Measurements from ENCODE around the gene CTNNBIP1.

CTNNBIP1 gene

DNA sequence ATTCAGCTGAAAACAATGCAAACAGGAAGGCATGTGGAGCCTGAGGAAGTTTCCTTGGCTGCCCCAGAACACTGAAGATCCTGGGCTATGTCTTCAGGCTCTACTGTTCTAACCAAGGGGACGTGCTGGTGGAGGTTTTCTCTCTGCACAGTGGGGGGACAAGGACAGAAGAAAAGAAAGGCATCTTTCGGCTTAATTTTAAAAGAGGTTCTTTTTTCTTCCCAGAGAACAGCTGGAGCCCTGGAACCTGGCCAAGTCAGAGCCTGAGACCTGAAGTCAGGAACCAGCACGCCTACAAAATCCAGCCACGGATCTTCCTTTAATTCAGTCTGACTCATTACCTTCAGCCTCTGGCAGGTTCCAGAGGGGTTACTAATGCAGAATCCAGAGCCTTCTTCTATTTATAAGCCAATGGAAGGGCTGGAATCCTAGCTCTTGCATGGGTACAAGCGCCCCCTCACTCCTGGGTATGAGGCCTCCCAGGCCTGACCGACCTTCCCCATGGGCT is 19.8 kb downstream of the CTNNBIP1 start:
- Histone ChIP-seq H3K9me3 (ENCODE audit: control insufficient read depth in 2 of 2, low read length in 2 of 2) (no peaks in the 10 kb centered on the region), H3K36me3 (ENCODE audit: control insufficient read depth in 2 of 2, insufficient read depth in 2 of 2, low read length in 2 of 2) (peaks cover 0 to 4% of the 10 kb centered on the region in 2 donors), H3K9ac (ENCODE audit: low read depth in 1 of 2, low read length in 2 of 2) (no peak overlapping the region), H3K4me3 (ENCODE audit: low read length in 2 of 2) (no peak overlapping the region), H3K4me1 (ENCODE audit: control insufficient read depth in 2 of 2, insufficient read depth in 2 of 2, low read length in 2 of 2) (peaks cover 2 to 5% of the 10 kb centered on the region in 2 donors), H3K27ac (ENCODE audit: low read depth in 2 of 2, low read length in 2 of 2) (no peak overlapping the region), H3K27me3 (ENCODE audit: control insufficient read depth in 2 of 2, insufficient read depth in 2 of 2, low read length in 2 of 2) (no peaks in the 10 kb centered on the region)

- no peak overlapping the region for H3K9ac ChIP-seq (ENCODE audit: low read depth in 1 of 2, low read length in 2 of 2)
- peaks cover 2 to 5% of the 10 kb centered on the region in 2 donors for H3K4me1 ChIP-seq (ENCODE audit: control insufficient read depth in 2 of 2, insufficient read depth in 2 of 2, low read length in 2 of 2)
- H3K4me3 ChIP-seq (ENCODE audit: low read length in 2 of 2): no peak overlapping the region
- H3K9me3 ChIP-seq (ENCODE audit: control insufficient read depth in 2 of 2, low read length in 2 of 2): no peaks in the 10 kb centered on the region
- peaks cover 0 to 4% of the 10 kb centered on the region in 2 donors for H3K36me3 ChIP-seq (ENCODE audit: control insufficient read depth in 2 of 2, insufficient read depth in 2 of 2, low read length in 2 of 2)
- H3K27ac ChIP-seq (ENCODE audit: low read depth in 2 of 2, low read length in 2 of 2): no peak overlapping the region
- H3K27me3 ChIP-seq (ENCODE audit: control insufficient read depth in 2 of 2, insufficient read depth in 2 of 2, low read length in 2 of 2): no peaks in the 10 kb centered on the region
Observed at GRCh38 chr1:9889411-9889810, 20.7 kb downstream of the CTNNBIP1 start.

- peaks cover 0 to 4% of the 10 kb centered on the region in 2 donors for H3K36me3 ChIP-seq (ENCODE audit: control insufficient read depth in 2 of 2, insufficient read depth in 2 of 2, low read length in 2 of 2)
- H3K27ac ChIP-seq (ENCODE audit: low read depth in 2 of 2, low read length in 2 of 2): no peak overlapping the region
- H3K4me1 ChIP-seq (ENCODE audit: control insufficient read depth in 2 of 2, insufficient read depth in 2 of 2, low read length in 2 of 2): peaks cover 2 to 5% of the 10 kb centered on the region in 2 donors
- H3K4me3 ChIP-seq (ENCODE audit: low read length in 2 of 2): no peak overlapping the region
- H3K27me3 ChIP-seq (ENCODE audit: control insufficient read depth in 2 of 2, insufficient read depth in 2 of 2, low read length in 2 of 2): no peaks in the 10 kb centered on the region
- H3K9me3 ChIP-seq (ENCODE audit: control insufficient read depth in 2 of 2, low read length in 2 of 2): no peaks in the 10 kb centered on the region
- no peak overlapping the region for H3K9ac ChIP-seq (ENCODE audit: low read depth in 1 of 2, low read length in 2 of 2)
Observed at GRCh38 chr1:9888886-9889285, 21.2 kb downstream of the CTNNBIP1 start.

DNA sequence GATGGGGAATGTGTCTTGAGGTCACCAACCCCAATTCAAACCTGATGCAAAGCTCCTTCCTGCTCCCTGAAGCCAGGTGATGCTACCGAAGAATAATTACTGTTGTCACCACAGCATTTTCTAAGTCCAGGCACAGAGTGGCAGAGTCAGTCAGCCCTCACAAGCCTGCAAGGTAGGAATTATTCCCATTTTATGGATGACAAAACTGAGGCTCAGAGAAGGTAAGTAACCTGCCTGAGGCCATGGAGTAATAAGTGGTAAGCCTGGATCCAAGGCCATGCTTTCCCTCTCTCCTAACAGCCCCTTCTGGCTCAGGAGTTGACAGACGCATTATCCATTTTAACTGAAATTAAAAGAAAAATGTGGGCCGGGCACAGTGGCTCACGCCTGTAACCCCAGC is 23.0 kb downstream of the CTNNBIP1 start:
- no peak overlapping the region for H3K27ac ChIP-seq (ENCODE audit: low read depth in 2 of 2, low read length in 2 of 2)
- H3K9ac ChIP-seq (ENCODE audit: low read depth in 1 of 2, low read length in 2 of 2): no peak overlapping the region
- no peaks in the 10 kb centered on the region for H3K9me3 ChIP-seq (ENCODE audit: control insufficient read depth in 2 of 2, low read length in 2 of 2)
- H3K36me3 ChIP-seq (ENCODE audit: control insufficient read depth in 2 of 2, insufficient read depth in 2 of 2, low read length in 2 of 2): peaks cover 0 to 4% of the 10 kb centered on the region in 2 donors
- H3K4me3 ChIP-seq (ENCODE audit: low read length in 2 of 2): no peak overlapping the region
- peaks cover 0 to 2% of the 10 kb centered on the region in 2 donors for H3K4me1 ChIP-seq (ENCODE audit: control insufficient read depth in 2 of 2, insufficient read depth in 2 of 2, low read length in 2 of 2)
- H3K27me3 ChIP-seq (ENCODE audit: control insufficient read depth in 2 of 2, insufficient read depth in 2 of 2, low read length in 2 of 2): no peaks in the 10 kb centered on the region

GRCh38 chr1:9886092-9886742 is 23.9 kb downstream of the CTNNBIP1 start:
- Histone ChIP-seq H3K27ac (ENCODE audit: low read depth in 2 of 2, low read length in 2 of 2) (no peak overlapping the region), H3K4me1 (ENCODE audit: control insufficient read depth in 2 of 2, insufficient read depth in 2 of 2, low read length in 2 of 2) (peaks cover 0 to 2% of the 10 kb centered on the region in 2 donors), H3K9ac (ENCODE audit: low read depth in 1 of 2, low read length in 2 of 2) (no peak overlapping the region), H3K9me3 (ENCODE audit: control insufficient read depth in 2 of 2, low read length in 2 of 2) (no peaks in the 10 kb centered on the region), H3K4me3 (ENCODE audit: low read length in 2 of 2) (no peak overlapping the region), H3K36me3 (ENCODE audit: control insufficient read depth in 2 of 2, insufficient read depth in 2 of 2, low read length in 2 of 2) (peaks cover 0 to 4% of the 10 kb centered on the region in 2 donors), H3K27me3 (ENCODE audit: control insufficient read depth in 2 of 2, insufficient read depth in 2 of 2, low read length in 2 of 2) (no peaks in the 10 kb centered on the region)

GRCh38 chr1:9884805-9885204 is 25.3 kb downstream of the CTNNBIP1 start:
- H3K36me3 ChIP-seq (ENCODE audit: control insufficient read depth in 2 of 2, insufficient read depth in 2 of 2, low read length in 2 of 2): peaks cover 0 to 2% of the 10 kb centered on the region in 2 donors
- no peaks in the 10 kb centered on the region for H3K27me3 ChIP-seq (ENCODE audit: control insufficient read depth in 2 of 2, insufficient read depth in 2 of 2, low read length in 2 of 2)
- H3K27ac ChIP-seq (ENCODE audit: low read depth in 2 of 2, low read length in 2 of 2): no peak overlapping the region
- no peak overlapping the region for H3K9ac ChIP-seq (ENCODE audit: low read depth in 1 of 2, low read length in 2 of 2)
- no peaks in the 10 kb centered on the region for H3K4me1 ChIP-seq (ENCODE audit: control insufficient read depth in 2 of 2, insufficient read depth in 2 of 2, low read length in 2 of 2)
- no peak overlapping the region for H3K4me3 ChIP-seq (ENCODE audit: low read length in 2 of 2)
- no peaks in the 10 kb centered on the region for H3K9me3 ChIP-seq (ENCODE audit: control insufficient read depth in 2 of 2, low read length in 2 of 2)

- H3K9me3 ChIP-seq (ENCODE audit: control insufficient read depth in 2 of 2, low read length in 2 of 2): no peaks in the 10 kb centered on the region
- no peaks in the 10 kb centered on the region for H3K4me1 ChIP-seq (ENCODE audit: control insufficient read depth in 2 of 2, insufficient read depth in 2 of 2, low read length in 2 of 2)
- no peak overlapping the region for H3K9ac ChIP-seq (ENCODE audit: low read depth in 1 of 2, low read length in 2 of 2)
- H3K4me3 ChIP-seq (ENCODE audit: low read length in 2 of 2): no peak overlapping the region
- H3K27ac ChIP-seq (ENCODE audit: low read depth in 2 of 2, low read length in 2 of 2): no peak overlapping the region
- no peaks in the 10 kb centered on the region for H3K27me3 ChIP-seq (ENCODE audit: control insufficient read depth in 2 of 2, insufficient read depth in 2 of 2, low read length in 2 of 2)
- no peaks in the 10 kb centered on the region for H3K36me3 ChIP-seq (ENCODE audit: control insufficient read depth in 2 of 2, insufficient read depth in 2 of 2, low read length in 2 of 2)
Observed at GRCh38 chr1:9883585-9884449, 26.3 kb downstream of the CTNNBIP1 start.

DNA sequence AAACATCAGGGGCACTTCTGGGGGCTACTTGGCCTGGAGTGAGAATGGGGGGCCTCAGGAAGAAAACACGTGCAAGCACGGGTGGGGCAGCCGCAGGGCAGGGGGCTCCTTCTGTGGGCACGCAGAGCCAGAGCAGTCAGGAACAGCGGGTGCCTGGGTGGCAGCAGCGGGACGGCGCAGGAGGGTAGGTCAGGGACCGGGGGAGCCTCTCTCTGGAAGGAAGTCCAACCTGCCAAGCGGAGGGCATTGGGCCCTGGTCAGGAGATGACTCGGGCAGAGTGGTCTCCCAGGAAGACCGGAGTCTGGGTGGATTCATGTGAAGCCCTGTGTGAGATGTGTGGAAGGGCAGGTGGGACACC is 27.1 kb downstream of the CTNNBIP1 start:
- Histone ChIP-seq H3K9me3 (ENCODE audit: control insufficient read depth in 2 of 2, low read length in 2 of 2) (no peaks in the 10 kb centered on the region), H3K27ac (ENCODE audit: low read depth in 2 of 2, low read length in 2 of 2) (no peak overlapping the region), H3K27me3 (ENCODE audit: control insufficient read depth in 2 of 2, insufficient read depth in 2 of 2, low read length in 2 of 2) (no peaks in the 10 kb centered on the region), H3K9ac (ENCODE audit: low read depth in 1 of 2, low read length in 2 of 2) (no peak overlapping the region), H3K4me1 (ENCODE audit: control insufficient read depth in 2 of 2, insufficient read depth in 2 of 2, low read length in 2 of 2) (peaks cover 0 to 2% of the 10 kb centered on the region in 2 donors), H3K36me3 (ENCODE audit: control insufficient read depth in 2 of 2, insufficient read depth in 2 of 2, low read length in 2 of 2) (no peaks in the 10 kb centered on the region), H3K4me3 (ENCODE audit: low read length in 2 of 2) (no peak overlapping the region)

GRCh38 chr1:9882296-9882944 is 27.6 kb downstream of the CTNNBIP1 start:
- H3K36me3 ChIP-seq (ENCODE audit: control insufficient read depth in 2 of 2, insufficient read depth in 2 of 2, low read length in 2 of 2): no peaks in the 10 kb centered on the region
- H3K27ac ChIP-seq (ENCODE audit: low read depth in 2 of 2, low read length in 2 of 2): no peak overlapping the region
- peaks cover 0 to 6% of the 10 kb centered on the region in 2 donors for H3K4me1 ChIP-seq (ENCODE audit: control insufficient read depth in 2 of 2, insufficient read depth in 2 of 2, low read length in 2 of 2)
- no peak overlapping the region for H3K4me3 ChIP-seq (ENCODE audit: low read length in 2 of 2)
- no peaks in the 10 kb centered on the region for H3K9me3 ChIP-seq (ENCODE audit: control insufficient read depth in 2 of 2, low read length in 2 of 2)
- H3K9ac ChIP-seq (ENCODE audit: low read depth in 1 of 2, low read length in 2 of 2): no peak overlapping the region
- no peaks in the 10 kb centered on the region for H3K27me3 ChIP-seq (ENCODE audit: control insufficient read depth in 2 of 2, insufficient read depth in 2 of 2, low read length in 2 of 2)

DNA sequence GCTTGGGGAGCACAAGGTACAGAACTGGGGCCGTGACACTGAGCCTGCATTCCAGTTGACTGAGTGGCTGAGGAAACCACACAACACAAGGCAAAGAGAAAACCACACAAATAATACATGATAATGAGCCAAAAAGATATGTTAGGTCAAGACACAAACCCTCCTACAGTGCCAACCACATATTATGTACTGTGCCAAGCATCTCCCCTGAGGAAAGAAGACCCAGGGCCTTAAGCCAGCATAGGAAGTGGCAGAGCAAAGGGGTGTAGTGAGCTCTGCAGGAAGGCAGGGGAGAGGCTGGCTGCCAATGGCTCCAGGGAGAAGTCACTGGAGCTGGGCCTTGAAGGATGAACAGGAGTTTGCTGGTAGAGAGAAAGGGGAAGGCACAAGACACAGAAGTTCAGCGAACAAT is 28.2 kb downstream of the CTNNBIP1 start:
- H3K4me1 ChIP-seq (ENCODE audit: control insufficient read depth in 2 of 2, insufficient read depth in 2 of 2, low read length in 2 of 2): peaks cover 0 to 6% of the 10 kb centered on the region in 2 donors
- no peaks in the 10 kb centered on the region for H3K36me3 ChIP-seq (ENCODE audit: control insufficient read depth in 2 of 2, insufficient read depth in 2 of 2, low read length in 2 of 2)
- no peak overlapping the region for H3K4me3 ChIP-seq (ENCODE audit: low read length in 2 of 2)
- no peaks in the 10 kb centered on the region for H3K27me3 ChIP-seq (ENCODE audit: control insufficient read depth in 2 of 2, insufficient read depth in 2 of 2, low read length in 2 of 2)
- no peaks in the 10 kb centered on the region for H3K9me3 ChIP-seq (ENCODE audit: control insufficient read depth in 2 of 2, low read length in 2 of 2)
- H3K9ac ChIP-seq (ENCODE audit: low read depth in 1 of 2, low read length in 2 of 2): no peak overlapping the region
- H3K27ac ChIP-seq (ENCODE audit: low read depth in 2 of 2, low read length in 2 of 2): no peak overlapping the region
